COLO829 (cell line): ENCODE results near the gene ITGA8.
"Not testable (repeated sequence)": the region's sequence is repeated elsewhere in the genome, so short reads cannot be mapped to it uniquely, and the experiment has no call there.

Experiments used
- DNase-seq: peaks from one replicate; pipeline ENCODE4 v3.0.0; 2012; ENCODE audit warnings: low spot score

The ITGA8 gene

GRCh38 chr10:15494850-15495506 is 224.7 kb downstream of the ITGA8 start:
- DNase-seq = no peak

DNA sequence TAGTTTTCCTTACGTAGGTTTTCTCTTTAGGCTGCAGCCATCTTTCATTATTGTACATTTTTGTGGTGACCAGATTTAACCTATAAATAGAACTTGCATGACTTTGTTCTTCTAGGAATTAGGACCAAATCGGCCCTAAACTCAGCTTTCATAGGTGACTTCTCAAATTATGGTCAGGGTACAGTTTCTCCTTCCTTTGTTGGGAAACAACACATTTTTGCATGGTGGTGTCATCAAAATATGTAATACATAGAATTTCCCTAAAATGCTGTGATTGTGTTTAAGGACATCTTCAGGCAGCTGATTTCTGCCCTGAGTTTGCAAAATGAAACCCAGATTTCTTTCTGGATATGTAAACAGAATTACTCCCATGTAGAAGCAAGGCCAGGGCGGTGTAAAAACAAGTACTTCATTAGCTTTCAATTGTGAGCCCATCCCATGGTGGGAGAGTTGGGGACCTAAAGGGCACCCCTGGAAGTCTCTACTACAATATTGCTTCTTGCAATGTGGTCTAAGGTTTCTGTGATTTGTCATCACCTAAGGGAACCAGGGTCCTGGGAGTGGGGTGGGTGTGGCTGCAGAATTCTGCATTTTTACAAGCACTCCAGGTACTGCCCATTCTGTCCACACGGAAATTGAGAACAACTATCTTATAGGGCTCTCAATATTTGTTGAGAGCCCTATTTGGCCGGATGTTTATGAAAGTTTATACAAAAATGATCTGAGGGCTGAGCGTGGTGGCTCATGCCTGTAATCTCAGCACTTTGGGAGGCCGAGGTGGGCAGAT is 227.7 kb downstream of the ITGA8 start:
- no peak for DNase-seq

DNA sequence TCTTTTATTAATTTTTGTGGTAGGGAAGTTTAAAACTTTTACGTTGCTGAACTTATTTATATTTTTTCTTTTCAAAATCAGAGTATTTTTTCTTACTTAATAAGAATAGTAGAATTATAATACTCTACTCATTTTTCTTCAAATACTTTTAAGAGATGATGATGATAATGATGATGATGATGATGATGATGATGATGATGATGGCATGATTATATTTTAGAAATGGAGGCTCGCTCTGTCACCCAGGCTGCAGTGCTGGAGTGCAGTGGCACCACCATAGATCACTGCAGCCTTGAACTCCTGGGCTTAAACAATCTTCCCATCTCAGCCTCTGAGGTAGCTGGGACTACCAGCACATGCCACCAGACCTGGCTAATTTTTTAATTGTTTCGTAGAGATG is 230.3 kb downstream of the ITGA8 start:
- DNase-seq = no peak

DNA sequence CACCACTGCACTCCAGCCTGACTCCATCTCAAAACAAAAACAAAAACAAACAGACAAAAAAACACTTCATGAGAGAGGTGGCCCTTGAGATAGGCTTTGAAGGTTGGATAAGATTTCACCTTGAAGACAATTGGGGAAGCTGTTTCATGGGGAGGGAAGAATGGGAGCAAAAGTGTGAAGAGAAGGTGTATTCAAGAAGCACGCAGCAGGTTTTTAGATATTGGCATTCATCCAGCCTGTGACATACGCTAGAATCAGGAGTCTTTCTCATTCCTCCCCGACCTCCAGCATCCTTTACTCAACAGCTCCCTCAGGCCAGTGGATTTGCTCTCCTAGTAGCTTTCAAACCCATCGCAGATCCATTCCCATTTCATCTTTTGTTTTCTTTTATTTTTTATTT is 232.3 kb downstream of the ITGA8 start:
- DNase-seq = no peak

- DNase-seq = no peak
Observed at GRCh38 chr10:15486404-15486803, 233.3 kb downstream of the ITGA8 start.

DNA sequence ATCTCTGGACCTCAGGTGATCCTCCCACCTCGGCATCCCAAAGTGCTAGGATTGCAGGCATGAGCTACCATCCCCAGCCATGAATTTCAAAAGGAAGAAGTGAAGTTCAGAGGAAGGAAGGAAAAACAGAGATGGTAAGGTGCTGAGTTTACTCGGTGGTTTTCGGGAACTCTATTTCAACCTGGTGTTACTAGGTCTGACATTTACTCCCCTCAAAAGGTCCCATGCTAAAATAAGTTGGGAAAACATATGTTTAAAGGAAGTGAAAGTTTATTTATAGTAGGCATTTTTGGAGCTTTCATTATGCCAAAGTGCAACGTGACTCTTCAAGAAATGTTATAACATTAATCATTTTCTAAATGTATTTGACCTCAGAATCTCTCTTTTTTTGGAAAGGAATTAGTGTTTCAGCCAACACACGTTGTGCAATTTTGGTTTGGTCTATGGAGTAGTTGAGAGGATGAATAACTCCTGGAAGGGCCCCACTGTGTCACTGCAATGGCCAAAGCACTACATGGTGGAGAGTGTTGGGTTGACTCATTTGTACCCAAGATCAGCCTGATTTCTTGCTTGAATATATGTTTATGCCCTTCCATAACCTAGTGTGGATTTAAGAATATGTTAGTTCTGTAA is 233.9 kb downstream of the ITGA8 start:
- no peak for DNase-seq

DNA sequence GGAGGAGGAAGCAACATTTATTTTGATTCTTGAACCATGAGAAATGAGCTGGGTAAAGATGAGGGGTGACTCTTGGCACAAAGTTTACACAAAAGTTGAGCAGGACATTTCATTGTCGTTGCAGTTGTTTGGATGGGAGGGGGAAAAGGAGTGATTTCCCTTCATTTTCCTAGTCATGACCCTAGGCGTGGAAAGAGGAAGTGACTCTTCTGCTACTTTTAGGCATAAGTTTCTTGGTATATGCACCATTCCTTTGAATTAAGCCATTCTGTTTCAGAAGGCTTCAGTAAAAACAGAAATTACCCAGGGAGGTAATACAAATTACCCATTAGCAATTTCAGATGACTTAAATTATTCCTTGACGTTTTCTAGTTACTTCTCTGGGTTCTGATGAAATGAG is 234.7 kb downstream of the ITGA8 start:
- no peak for DNase-seq

- no peak for DNase-seq
Observed at GRCh38 chr10:15484128-15484527, 235.6 kb downstream of the ITGA8 start.

DNA sequence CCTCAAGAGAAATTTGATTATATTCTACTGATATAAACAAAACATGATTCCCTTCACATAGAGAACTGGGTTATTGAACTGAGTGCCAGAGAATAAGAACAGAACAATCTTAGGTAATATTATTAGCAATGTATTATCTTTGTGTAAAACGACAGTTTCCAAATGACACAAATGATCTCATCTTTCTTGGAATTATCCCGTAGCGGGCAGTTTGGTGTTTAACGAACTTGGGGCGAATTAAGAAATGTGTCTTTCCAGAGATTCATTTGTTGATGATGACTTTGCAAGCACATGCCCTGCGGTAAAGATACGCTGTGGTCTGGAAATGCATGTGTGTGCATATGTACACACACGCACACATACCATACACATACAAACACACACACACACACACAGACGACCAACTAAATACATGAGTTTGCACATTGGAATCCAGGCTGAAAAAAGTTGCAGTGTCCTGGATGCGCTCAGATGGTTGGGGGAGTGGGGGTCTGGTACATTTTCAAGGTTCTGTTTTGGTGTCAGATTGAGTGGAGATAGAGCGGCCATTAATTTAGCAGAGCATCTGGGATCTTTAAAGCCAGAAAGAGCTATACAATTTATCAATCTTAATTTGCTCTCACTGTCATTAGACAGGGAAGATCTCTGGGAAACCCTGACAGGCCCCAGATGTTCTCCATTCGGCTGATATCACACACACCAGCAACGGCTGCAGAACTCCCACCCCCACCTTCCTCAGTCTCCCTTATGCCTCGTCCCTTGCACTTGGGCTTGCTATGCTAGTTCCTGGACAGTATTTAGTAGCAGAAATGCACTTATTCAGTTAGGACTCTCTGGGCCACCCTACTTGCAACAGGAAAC is 236.3 kb downstream of the ITGA8 start:
- no peak for DNase-seq

- no peak for DNase-seq
Observed at GRCh38 chr10:15482156-15482555, 237.6 kb downstream of the ITGA8 start.

DNA sequence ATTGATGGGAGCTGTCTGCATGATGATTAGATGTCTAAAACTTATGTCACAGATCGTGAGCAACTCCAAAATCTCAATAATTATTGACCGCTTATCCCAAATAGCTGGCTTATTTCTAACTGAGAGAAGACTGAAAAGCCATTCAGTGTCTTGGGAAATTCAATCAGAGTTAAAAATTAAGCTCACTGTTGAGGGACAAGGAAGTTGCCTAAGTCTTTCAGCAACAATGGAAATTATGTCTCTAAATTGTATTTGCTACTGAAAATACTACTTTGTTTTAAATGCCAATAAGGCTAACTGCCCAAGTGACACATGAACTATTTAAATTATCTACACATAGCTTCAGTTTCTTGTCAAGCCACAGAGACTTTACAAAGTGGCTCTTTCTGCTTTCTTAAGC is 240.8 kb downstream of the ITGA8 start:
- DNase-seq = no peak

GRCh38 chr10:15478429-15478828 is 241.3 kb downstream of the ITGA8 start:
- no peak for DNase-seq

DNA sequence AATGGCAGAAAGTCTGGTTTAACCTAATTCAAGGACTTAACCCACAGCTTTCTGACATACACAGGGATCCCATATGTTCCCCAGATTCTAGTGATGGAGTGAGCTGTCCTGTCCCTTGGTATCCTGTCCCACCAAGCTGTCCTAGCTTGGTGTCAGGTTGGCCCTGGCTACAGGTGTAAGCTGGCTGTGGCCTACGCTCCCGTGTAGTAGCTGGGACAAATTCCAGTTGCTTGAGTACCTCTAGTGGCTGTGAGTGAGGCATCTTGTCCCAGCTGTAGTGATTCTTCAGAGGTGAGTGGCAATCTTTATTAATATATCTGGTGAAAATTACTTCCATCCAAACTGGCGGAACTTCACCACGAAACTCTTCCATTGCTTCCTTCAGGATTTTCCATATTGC is 243.4 kb downstream of the ITGA8 start:
- no peak for DNase-seq

DNA sequence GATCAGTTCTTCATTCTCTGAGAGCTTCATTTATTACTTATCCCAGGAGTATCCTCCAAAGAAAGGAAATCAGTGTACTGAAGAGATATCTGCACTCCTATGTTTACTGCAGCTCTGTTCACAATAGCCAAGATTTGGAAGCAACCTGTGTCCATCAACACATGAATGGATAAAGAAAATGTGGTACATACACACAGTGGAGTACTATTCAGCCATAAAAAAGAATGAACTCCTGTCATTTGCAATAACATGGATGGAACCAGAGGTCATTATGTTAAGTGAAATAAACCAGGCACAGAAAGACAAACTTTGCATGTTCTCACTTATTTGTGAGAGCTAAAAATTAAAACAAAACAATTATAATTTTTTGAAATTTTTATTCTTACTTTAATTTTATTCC is 244.3 kb downstream of the ITGA8 start:
- not testable (repeated sequence) for DNase-seq

DNA sequence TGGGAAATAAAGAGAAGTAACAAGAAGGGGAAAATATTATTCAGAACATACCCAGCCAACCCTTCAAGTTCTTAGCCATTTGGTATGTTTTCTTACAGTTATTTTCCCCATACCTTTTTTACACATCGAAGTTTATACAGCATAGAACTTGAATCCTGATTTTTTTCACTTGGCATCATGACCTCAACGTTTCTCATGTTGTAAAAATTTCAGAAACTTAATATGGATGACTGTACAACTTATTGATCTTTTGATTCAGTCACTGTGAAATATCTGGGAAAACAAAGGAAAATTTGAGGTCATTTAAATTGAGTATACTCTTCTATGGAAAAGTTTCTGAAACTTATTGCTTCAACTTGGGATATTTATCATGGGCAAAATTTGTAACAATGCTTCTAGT is 245.1 kb downstream of the ITGA8 start:
- no peak for DNase-seq

- DNase-seq = no peak
Observed at GRCh38 chr10:15473396-15473767, 246.3 kb downstream of the ITGA8 start.

DNA sequence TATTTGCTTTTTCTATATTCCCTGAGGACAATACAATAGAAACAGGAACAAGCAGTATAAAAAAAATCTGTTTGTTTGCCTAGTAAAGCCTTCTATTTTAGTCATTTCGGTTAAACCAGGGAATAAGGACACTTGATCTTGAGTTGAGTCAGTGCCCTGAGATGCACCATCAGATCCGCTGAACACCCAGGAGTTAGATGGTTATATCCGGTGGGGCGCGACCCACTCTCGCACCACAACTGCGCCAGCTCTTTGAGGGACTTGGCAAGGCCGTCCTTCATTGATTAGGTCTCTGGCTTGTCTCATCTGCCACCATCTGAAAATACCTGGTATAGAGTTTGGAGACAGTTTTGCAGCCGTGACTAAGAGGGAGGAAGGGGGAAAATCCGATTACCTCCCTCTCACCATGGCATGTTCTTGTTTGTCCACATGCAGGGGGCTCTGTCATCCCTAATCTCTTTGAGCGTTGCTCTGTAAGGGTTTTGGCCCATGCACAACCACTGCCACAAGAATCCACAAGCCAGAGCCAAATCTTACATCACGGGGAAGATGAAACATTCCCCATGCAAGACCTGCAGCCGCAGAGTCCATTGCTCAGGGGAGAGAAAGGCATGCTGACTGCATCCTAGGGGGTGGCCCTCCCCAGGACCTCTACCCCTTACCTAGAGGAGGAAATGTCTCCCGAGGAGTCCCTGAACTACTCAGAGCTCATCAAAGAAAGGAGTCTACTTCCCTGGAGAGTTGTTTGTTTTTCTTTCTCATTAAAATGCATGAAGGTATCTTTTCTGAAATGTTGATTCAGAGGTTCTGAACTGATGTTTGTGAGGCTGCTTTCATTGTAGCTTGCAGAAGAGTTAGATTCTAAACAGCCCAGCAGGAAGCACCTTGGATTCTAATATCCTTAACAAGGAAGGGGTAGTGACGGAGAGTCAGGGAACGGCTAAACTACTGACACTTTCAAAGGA is 247.0 kb downstream of the ITGA8 start:
- no peak for DNase-seq

DNA sequence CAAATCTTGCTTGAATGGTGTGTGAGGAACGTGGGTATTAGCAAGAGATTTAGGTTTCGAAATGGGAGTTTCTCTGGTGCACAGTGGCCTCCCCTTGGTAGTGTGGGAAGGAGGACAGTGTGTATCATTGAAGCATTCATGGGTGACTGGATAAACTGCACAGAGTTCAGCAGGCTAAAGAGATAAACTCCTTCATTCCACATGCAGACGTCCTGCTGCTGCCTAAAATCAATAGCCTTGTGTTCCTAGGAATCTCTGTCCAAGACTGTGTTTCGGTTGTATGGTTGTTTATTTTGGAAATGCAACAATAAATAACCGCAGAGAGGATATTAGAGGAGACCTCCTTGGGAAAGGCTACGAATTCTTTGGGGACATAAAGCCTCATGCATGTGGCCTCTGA is 247.7 kb downstream of the ITGA8 start:
- DNase-seq = no peak

- no peak for DNase-seq
Observed at GRCh38 chr10:15469111-15469510, 250.6 kb downstream of the ITGA8 start.

DNA sequence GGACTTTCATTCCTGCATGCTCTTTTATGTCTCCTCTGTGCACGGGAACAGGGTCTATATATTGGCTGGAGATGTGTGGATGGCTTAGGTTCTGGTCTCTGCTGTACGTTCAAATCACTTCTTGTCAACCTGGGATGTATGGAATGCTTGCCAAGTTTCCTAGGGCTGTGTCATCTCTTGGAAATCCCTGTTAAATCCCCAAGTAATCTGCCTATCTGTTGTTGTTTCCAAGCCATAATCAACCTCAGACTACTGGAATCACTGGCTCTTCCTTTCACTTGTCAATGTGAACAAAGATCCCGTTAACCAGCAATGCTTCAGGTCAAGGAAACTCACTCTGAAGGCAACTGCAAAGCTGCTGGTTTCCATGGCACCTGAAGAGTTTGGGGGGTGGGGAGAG is 255.3 kb downstream of the ITGA8 start:
- no peak for DNase-seq
